DOHH2 (cell line): ENCODE results near the gene ERN1.

ENCODE experiments used
- H3F3A ChIP-seq: fragments of 200-600 bp; sonication (generic), shearing (Covaris generic); 2 replicates; pipeline ENCODE4 v1.6.0; 2016; ENCODE audit warnings: antibody characterized with exemption, mild to moderate bottlenecking; ENCODE audit not compliant: control insufficient read depth, insufficient read depth
- H3K27ac ChIP-seq: fragments of 200-600 bp; sonication (generic); 2 replicates; pipeline ENCODE4 v1.5.1; 2014; ENCODE audit warnings: low read depth, mild to moderate bottlenecking, low read length, moderate library complexity
- H3K27me3 ChIP-seq: fragments of 200-600 bp; sonication (generic); 2 replicates; pipeline ENCODE4 v1.6.1; 2014; ENCODE audit warnings: mild to moderate bottlenecking, low read length, mixed read lengths; ENCODE audit not compliant: control insufficient read depth
- H3K36me3 ChIP-seq: fragments of 200-600 bp; sonication (generic); 2 replicates; pipeline ENCODE4 v1.6.1; 2014; ENCODE audit warnings: mild to moderate bottlenecking, low read length, moderate library complexity, mixed read lengths; ENCODE audit not compliant: control insufficient read depth
- H3K4me1 ChIP-seq: fragments of 200-600 bp; sonication (generic); 2 replicates; pipeline ENCODE4 v1.6.1; 2014; ENCODE audit warnings: mild to moderate bottlenecking, low read length, mixed read lengths; ENCODE audit not compliant: control insufficient read depth
- H3K4me2 ChIP-seq: fragments of 200-600 bp; sonication (generic); 2 replicates; pipeline ENCODE4 v1.6.0; 2014; ENCODE audit warnings: mild to moderate bottlenecking, low read length, moderate library complexity
- H3K4me3 ChIP-seq: fragments of 200-600 bp; sonication (generic); 2 replicates; pipeline ENCODE4 v1.5.1; 2014; ENCODE audit warnings: mild to moderate bottlenecking, low read length, mixed read lengths
- H3K79me2 ChIP-seq: fragments of 200-600 bp; sonication (generic); 2 replicates; pipeline ENCODE4 v1.6.1; 2014; ENCODE audit warnings: mild to moderate bottlenecking, low read length, mixed read lengths; ENCODE audit not compliant: control insufficient read depth
- H3K9me2 ChIP-seq: fragments of 200-600 bp; sonication (generic); replicated peaks from 2 replicates; pipeline ENCODE4 v1.6.1; 2014; ENCODE audit warnings: mild to moderate bottlenecking, low read length, mixed read lengths; ENCODE audit not compliant: control insufficient read depth
- H3K9me3 ChIP-seq: fragments of 200-600 bp; sonication (generic); 2 replicates; pipeline ENCODE4 v1.6.1; 2014; ENCODE audit warnings: antibody characterized with exemption, low read length, mixed read lengths; ENCODE audit not compliant: control insufficient read depth, insufficient read depth
- H4K20me1 ChIP-seq: fragments of 200-600 bp; sonication (generic); 2 replicates; pipeline ENCODE4 v1.6.0; 2014; ENCODE audit warnings: low read depth, mild to moderate bottlenecking, antibody characterized with exemption, low read length, moderate library complexity; ENCODE audit not compliant: control insufficient read depth, insufficient read depth
- EZH2phosphoT487 ChIP-seq: fragments of 200-600 bp; sonication (generic); IDR thresholded peaks from 2 replicates; pipeline ENCODE4 v1.6.1; 2017; ENCODE audit warnings: borderline replicate concordance, mild to moderate bottlenecking, antibody characterized with exemption, low read length, moderate library complexity, mixed read lengths
- TF ChIP-seq, protein P1 (sequence below): fragments of 200-600 bp; sonication (generic); IDR thresholded peaks from one replicate; pipeline ENCODE4 v1.5.1; 2014; ENCODE audit warnings: antibody characterized with exemption, mild to moderate bottlenecking, low read depth, low read length; ENCODE audit not compliant: poor library complexity, severe bottlenecking

Gene ERN1

DNA sequence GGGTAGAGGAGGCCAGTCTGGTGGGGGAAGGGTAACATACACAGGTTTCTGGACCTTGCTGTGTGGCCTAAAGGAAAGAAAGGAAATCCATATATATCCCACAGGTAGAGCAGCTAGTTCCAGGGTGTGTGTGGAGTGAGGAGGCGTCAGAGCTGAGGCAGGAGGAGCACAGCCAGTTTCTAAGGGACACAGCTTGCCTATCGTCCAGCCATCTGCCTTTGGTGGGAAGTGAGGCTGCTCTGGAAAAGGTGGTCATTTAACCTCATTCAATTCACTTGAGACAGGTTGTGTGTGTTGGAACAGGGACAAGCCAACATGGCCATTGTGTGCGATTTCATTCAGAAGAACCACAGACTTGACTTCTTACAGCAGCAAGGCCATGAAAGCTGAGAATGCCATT is 36.9 kb upstream of the ERN1 start:
- Histone ChIP-seq H3K4me1 (no peaks in the 10 kb centered on the region), H3K9me2 (no peaks in the 10 kb centered on the region), H3K9me3 (no peaks in the 10 kb centered on the region), H3F3A (no peaks in the 10 kb centered on the region), H4K20me1 (no peaks in the 10 kb centered on the region), H3K27ac (no peak overlapping the region), H3K4me3 (no peak overlapping the region), H3K4me2 (no peak overlapping the region), H3K27me3 (no peaks in the 10 kb centered on the region), H3K79me2 (no peaks in the 10 kb centered on the region), H3K36me3 (no peaks in the 10 kb centered on the region)
- TF ChIP-seq, protein P1, sequence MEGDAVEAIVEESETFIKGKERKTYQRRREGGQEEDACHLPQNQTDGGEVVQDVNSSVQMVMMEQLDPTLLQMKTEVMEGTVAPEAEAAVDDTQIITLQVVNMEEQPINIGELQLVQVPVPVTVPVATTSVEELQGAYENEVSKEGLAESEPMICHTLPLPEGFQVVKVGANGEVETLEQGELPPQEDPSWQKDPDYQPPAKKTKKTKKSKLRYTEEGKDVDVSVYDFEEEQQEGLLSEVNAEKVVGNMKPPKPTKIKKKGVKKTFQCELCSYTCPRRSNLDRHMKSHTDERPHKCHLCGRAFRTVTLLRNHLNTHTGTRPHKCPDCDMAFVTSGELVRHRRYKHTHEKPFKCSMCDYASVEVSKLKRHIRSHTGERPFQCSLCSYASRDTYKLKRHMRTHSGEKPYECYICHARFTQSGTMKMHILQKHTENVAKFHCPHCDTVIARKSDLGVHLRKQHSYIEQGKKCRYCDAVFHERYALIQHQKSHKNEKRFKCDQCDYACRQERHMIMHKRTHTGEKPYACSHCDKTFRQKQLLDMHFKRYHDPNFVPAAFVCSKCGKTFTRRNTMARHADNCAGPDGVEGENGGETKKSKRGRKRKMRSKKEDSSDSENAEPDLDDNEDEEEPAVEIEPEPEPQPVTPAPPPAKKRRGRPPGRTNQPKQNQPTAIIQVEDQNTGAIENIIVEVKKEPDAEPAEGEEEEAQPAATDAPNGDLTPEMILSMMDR = no peak
- no peak for TF ChIP-seq EZH2phosphoT487

GRCh38 chr17:64165347-64165746 is 35.4 kb upstream of the ERN1 start:
- no peaks in the 10 kb centered on the region for H4K20me1 ChIP-seq
- H3K9me2 ChIP-seq = no peaks in the 10 kb centered on the region
- H3F3A ChIP-seq = no peaks in the 10 kb centered on the region
- H3K4me1 ChIP-seq = no peaks in the 10 kb centered on the region
- H3K4me2 ChIP-seq = no peak overlapping the region
- no peaks in the 10 kb centered on the region for H3K36me3 ChIP-seq
- H3K27ac ChIP-seq = no peak overlapping the region
- no peak for TF ChIP-seq EZH2phosphoT487
- TF ChIP-seq, protein P1 = no peak
- no peaks in the 10 kb centered on the region for H3K27me3 ChIP-seq
- H3K9me3 ChIP-seq = no peaks in the 10 kb centered on the region
- H3K4me3 ChIP-seq = no peak overlapping the region
- no peaks in the 10 kb centered on the region for H3K79me2 ChIP-seq

- no peak for TF ChIP-seq EZH2phosphoT487
- TF ChIP-seq, protein P1 = no peak
- Histone ChIP-seq H3K79me2 (no peaks in the 10 kb centered on the region), H3K36me3 (no peaks in the 10 kb centered on the region), H3K9me2 (no peaks in the 10 kb centered on the region), H4K20me1 (no peaks in the 10 kb centered on the region), H3K9me3 (no peaks in the 10 kb centered on the region), H3K27me3 (no peaks in the 10 kb centered on the region), H3K4me2 (no peak overlapping the region), H3K4me3 (no peak overlapping the region), H3K4me1 (no peaks in the 10 kb centered on the region), H3K27ac (no peak overlapping the region), H3F3A (no peaks in the 10 kb centered on the region)
Observed at GRCh38 chr17:64164596-64165285, 34.8 kb upstream of the ERN1 start.
